ENCODE measurements around the gene TRPC1.

The TRPC1 gene

DNA sequence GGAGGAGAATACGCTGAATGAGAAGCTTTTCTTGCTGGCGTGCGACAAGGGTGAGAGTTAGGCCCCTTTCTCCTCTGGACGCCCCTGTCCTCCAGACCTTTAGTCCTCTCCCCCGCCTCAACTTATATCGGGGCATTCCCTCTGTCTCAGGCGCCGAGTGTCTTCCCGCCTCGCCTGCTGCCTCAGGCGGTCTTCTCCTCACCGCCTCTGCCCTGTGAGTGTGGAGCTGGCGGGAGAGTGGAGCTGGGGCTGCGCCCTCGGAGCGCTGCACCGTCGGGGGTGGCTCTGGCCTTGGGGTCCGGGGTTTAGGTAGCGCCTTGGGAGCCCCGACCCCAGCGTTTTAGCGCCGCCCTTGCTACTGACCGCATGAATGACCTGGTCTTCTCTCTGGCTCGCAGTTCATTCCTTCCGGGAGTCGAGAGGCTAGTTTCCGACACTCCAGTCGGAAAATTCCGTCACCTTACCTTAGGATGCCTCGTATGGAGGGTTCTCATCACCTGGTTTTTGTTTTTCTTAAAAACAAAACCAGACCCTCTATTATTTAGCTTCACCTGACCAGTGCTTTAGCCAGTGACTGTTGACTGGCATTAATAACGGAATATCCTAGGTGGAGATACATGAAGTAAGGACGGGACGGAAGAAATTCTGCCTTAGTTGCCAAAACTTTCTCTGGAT, 985 bp downstream of the TRPC1 start (continued):
- TF ChIP-seq, protein P1, sequence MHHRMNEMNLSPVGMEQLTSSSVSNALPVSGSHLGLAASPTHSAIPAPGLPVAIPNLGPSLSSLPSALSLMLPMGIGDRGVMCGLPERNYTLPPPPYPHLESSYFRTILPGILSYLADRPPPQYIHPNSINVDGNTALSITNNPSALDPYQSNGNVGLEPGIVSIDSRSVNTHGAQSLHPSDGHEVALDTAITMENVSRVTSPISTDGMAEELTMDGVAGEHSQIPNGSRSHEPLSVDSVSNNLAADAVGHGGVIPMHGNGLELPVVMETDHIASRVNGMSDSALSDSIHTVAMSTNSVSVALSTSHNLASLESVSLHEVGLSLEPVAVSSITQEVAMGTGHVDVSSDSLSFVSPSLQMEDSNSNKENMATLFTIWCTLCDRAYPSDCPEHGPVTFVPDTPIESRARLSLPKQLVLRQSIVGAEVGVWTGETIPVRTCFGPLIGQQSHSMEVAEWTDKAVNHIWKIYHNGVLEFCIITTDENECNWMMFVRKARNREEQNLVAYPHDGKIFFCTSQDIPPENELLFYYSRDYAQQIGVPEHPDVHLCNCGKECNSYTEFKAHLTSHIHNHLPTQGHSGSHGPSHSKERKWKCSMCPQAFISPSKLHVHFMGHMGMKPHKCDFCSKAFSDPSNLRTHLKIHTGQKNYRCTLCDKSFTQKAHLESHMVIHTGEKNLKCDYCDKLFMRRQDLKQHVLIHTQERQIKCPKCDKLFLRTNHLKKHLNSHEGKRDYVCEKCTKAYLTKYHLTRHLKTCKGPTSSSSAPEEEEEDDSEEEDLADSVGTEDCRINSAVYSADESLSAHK (tag by site-specific recombination; IDR thresholded peaks at IDR 0.05): no peak
- TF ChIP-seq ZNF416 (tag by site-specific recombination; IDR thresholded peaks at IDR 0.05) (no peak), MZF1 (tag by site-specific recombination; IDR thresholded peaks at IDR 0.05; ENCODE audit: borderline replicate concordance) (no peak), ZNF404 (tag by site-specific recombination; IDR thresholded peaks at IDR 0.05) (no peak), ZNF791 (tag by site-specific recombination; IDR thresholded peaks at IDR 0.05) (no peak), ZNF701 (tag by site-specific recombination; IDR thresholded peaks at IDR 0.05) (no peak), ZNF366 (tag by site-specific recombination; conservative IDR thresholded peaks at IDR 0.05) (peak; percentile 58; the same call in 1 of the 2 replicates), WT1 (tag by site-specific recombination; IDR thresholded peaks at IDR 0.05) (no peak), ZNF792 (tag by site-specific recombination; IDR thresholded peaks at IDR 0.05) (no peak), ZNF266 (tag by site-specific recombination; IDR thresholded peaks at IDR 0.05; ENCODE audit: low read depth) (no peak), ZNF24 (tag by site-specific recombination; IDR thresholded peaks at IDR 0.05) (no peak), ZNF707 (tag by site-specific recombination; IDR thresholded peaks at IDR 0.05) (no peak), ZFP37 (tag by site-specific recombination; IDR thresholded peaks at IDR 0.05) (0 out of 2 replicates have a peak, but pooled peaks have one; percentile 31), ZNF654 (tag by site-specific recombination; IDR thresholded peaks at IDR 0.05; ENCODE audit: low read depth) (no peak), ZIC2 (tag by site-specific recombination; IDR thresholded peaks at IDR 0.05) (no peak), ZNF248 (tag by site-specific recombination; IDR thresholded peaks at IDR 0.05) (no peak), ZNF48 (tag by site-specific recombination; IDR thresholded peaks at IDR 0.05) (no peak), ZNF561 (tag by site-specific recombination; IDR thresholded peaks at IDR 0.05; ENCODE audit: borderline replicate concordance) (no peak), ZNF2 (tag by site-specific recombination; IDR thresholded peaks at IDR 0.05) (no peak), ZNF292 (tag by site-specific recombination; IDR thresholded peaks at IDR 0.05; ENCODE audit: borderline replicate concordance, low read depth) (no peak)
- TF ChIP-seq, protein P2, sequence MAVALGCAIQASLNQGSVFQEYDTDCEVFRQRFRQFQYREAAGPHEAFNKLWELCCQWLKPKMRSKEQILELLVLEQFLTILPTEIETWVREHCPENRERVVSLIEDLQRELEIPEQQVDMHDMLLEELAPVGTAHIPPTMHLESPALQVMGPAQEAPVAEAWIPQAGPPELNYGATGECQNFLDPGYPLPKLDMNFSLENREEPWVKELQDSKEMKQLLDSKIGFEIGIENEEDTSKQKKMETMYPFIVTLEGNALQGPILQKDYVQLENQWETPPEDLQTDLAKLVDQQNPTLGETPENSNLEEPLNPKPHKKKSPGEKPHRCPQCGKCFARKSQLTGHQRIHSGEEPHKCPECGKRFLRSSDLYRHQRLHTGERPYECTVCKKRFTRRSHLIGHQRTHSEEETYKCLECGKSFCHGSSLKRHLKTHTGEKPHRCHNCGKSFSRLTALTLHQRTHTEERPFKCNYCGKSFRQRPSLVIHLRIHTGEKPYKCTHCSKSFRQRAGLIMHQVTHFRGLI (tag by site-specific recombination; IDR thresholded peaks at IDR 0.05): no peak
- TF ChIP-seq, protein P3, sequence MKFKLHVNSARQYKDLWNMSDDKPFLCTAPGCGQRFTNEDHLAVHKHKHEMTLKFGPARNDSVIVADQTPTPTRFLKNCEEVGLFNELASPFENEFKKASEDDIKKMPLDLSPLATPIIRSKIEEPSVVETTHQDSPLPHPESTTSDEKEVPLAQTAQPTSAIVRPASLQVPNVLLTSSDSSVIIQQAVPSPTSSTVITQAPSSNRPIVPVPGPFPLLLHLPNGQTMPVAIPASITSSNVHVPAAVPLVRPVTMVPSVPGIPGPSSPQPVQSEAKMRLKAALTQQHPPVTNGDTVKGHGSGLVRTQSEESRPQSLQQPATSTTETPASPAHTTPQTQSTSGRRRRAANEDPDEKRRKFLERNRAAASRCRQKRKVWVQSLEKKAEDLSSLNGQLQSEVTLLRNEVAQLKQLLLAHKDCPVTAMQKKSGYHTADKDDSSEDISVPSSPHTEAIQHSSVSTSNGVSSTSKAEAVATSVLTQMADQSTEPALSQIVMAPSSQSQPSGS (tag by site-specific recombination; IDR thresholded peaks at IDR 0.05; ENCODE audit: low read depth): no peak
- TF ChIP-seq, protein P4, sequence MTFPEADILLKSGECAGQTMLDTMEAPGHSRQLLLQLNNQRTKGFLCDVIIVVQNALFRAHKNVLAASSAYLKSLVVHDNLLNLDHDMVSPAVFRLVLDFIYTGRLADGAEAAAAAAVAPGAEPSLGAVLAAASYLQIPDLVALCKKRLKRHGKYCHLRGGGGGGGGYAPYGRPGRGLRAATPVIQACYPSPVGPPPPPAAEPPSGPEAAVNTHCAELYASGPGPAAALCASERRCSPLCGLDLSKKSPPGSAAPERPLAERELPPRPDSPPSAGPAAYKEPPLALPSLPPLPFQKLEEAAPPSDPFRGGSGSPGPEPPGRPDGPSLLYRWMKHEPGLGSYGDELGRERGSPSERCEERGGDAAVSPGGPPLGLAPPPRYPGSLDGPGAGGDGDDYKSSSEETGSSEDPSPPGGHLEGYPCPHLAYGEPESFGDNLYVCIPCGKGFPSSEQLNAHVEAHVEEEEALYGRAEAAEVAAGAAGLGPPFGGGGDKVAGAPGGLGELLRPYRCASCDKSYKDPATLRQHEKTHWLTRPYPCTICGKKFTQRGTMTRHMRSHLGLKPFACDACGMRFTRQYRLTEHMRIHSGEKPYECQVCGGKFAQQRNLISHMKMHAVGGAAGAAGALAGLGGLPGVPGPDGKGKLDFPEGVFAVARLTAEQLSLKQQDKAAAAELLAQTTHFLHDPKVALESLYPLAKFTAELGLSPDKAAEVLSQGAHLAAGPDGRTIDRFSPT (tag by site-specific recombination; IDR thresholded peaks at IDR 0.05): no peak
- TF ChIP-seq, protein P5, sequence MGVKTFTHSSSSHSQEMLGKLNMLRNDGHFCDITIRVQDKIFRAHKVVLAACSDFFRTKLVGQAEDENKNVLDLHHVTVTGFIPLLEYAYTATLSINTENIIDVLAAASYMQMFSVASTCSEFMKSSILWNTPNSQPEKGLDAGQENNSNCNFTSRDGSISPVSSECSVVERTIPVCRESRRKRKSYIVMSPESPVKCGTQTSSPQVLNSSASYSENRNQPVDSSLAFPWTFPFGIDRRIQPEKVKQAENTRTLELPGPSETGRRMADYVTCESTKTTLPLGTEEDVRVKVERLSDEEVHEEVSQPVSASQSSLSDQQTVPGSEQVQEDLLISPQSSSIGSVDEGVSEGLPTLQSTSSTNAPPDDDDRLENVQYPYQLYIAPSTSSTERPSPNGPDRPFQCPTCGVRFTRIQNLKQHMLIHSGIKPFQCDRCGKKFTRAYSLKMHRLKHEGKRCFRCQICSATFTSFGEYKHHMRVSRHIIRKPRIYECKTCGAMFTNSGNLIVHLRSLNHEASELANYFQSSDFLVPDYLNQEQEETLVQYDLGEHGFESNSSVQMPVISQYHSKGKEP (tag by site-specific recombination; IDR thresholded peaks at IDR 0.05): no peak
- TF ChIP-seq, protein P6, sequence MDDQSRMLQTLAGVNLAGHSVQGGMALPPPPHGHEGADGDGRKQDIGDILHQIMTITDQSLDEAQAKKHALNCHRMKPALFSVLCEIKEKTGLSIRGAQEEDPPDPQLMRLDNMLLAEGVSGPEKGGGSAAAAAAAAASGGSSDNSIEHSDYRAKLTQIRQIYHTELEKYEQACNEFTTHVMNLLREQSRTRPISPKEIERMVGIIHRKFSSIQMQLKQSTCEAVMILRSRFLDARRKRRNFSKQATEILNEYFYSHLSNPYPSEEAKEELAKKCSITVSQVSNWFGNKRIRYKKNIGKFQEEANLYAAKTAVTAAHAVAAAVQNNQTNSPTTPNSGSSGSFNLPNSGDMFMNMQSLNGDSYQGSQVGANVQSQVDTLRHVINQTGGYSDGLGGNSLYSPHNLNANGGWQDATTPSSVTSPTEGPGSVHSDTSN (CRISPR knock-in tag; IDR thresholded peaks at IDR 0.05): no peak
- TF ChIP-seq, protein P7, sequence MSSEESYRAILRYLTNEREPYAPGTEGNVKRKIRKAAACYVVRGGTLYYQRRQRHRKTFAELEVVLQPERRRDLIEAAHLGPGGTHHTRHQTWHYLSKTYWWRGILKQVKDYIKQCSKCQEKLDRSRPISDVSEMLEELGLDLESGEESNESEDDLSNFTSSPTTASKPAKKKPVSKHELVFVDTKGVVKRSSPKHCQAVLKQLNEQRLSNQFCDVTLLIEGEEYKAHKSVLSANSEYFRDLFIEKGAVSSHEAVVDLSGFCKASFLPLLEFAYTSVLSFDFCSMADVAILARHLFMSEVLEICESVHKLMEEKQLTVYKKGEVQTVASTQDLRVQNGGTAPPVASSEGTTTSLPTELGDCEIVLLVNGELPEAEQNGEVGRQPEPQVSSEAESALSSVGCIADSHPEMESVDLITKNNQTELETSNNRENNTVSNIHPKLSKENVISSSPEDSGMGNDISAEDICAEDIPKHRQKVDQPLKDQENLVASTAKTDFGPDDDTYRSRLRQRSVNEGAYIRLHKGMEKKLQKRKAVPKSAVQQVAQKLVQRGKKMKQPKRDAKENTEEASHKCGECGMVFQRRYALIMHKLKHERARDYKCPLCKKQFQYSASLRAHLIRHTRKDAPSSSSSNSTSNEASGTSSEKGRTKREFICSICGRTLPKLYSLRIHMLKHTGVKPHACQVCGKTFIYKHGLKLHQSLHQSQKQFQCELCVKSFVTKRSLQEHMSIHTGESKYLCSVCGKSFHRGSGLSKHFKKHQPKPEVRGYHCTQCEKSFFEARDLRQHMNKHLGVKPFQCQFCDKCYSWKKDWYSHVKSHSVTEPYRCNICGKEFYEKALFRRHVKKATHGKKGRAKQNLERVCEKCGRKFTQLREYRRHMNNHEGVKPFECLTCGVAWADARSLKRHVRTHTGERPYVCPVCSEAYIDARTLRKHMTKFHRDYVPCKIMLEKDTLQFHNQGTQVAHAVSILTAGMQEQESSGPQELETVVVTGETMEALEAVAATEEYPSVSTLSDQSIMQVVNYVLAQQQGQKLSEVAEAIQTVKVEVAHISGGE (tag by site-specific recombination; conservative IDR thresholded peaks at IDR 0.05; ENCODE audit: low read depth): 0 out of 2 replicates have a peak, but pooled peaks have one; percentile 19
